ENCODE data around the gene TAF3.

TAF3 gene

DNA sequence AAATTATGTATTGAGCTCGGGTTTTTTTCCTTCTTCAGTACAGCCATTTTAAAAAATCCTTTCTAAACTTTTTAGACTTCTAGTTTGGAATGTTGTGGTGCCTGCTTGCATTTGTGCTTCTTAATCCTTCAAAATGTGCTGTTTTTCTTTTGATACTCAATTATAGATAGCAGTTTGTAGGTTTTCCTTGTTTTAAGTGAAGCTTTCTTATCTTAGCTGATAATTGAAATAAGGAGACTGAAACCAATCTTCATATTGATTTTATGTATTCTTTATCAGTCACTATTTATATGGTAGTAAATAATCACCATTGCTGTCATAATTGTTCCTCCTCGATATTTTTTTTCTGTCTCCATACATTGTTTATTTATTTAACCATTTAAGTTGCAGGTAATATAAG is 56.6 kb downstream of the TAF3 start:
- DNase-seq (ENCODE audit: low read depth in 1 of 2, low spot score in 1 of 2): no peak

DNA sequence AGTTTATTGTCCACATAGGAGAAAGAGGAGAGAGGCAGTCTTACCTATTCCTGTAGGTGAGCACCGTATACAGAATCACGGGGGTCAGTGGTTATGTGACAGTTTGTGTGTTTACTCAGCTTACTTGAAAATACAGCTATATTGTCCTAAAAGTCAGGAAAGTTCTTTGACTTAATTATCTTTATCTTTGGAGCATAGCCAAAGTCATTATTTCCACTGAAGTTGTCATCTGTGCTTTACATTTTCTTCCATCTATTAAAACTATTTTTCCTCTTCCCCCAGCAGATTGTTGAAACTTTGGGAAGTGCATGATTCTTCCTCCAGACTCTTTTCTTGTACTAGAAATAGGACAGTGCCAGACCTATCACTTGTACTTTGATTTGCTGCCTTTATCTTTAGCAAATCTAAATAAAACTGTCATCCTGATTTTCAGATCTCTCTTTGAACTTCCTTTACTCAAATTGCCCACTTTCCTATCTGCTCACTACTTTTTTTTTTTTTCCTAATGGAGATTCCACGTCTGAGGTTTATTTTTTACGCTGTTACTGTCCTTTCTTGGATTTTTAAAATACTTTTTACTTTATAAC is 58.3 kb downstream of the TAF3 start:
- DNase-seq (ENCODE audit: low read depth in 1 of 2, low spot score in 1 of 2): no peak

DNA sequence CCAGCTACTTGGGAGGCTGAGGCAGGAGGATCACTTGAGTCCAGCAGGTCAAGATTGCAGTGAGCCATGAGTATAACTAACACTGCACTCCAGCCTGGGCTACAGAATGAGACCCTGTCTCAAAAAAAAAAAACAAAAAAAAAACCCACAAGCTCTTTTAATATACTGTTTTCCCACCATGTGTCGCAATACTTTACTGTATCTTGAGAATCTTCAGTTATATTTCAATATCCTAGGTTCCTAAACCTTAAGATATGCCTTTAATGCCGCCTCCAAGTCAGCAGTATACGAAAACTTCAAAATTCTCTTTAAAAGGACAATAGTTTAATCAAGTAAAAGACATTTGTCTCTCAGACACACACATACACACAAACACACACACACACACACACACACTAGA is 62.8 kb downstream of the TAF3 start:
- no peak for DNase-seq (ENCODE audit: low read depth in 1 of 2, low spot score in 1 of 2)

DNA sequence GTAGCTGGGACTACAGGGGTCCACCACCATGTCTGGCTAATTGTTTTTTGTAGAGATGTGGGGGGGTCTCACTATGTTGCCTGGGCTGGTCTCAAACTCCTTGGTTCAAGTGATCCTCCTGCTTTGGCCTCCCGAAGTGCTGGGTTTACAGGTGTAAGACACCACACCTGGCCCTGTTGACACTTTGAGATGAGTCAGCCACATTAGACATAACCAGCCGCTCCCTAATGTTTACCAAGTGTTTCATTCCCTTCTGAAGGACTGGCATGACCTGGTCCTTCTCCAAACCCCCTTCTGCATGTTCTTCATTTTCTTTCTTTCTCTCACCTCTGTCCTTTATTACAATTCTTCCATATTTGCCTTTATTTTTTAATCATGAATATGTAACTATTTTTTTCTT is 67.8 kb downstream of the TAF3 start:
- DNase-seq (ENCODE audit: low read depth in 1 of 2, low spot score in 1 of 2): no peak

DNA sequence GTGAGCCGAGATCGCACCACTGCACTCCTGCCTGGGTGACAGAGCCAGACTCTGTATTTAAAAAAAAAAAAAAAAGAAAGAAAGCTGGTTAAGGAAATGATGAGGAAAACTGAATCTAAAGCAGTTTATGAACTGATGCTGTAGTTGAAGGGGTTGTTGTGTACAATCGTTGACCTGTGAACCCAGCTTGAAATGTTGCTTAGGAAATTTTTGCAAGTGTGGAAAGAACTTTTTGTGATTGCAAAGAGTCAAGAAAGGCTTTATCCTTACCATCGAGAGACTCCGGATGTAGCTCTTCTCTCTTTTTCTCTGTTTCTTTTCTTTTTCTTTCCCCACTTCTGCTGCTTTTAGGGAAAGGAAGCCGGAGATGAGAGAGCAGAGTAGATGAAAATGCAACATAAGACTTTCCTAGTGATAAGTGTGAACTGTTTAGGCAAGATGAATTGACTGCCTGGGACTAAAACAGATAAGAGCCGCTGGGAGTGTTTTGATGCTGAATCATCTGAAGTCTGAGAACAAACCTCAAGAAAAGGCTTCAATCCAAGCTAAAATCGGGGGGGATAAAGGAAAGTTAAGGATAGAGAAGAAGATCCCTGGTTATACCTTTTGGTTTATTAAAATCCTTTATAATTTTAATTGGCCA is 69.0 kb downstream of the TAF3 start:
- DNase-seq (ENCODE audit: low read depth in 1 of 2, low spot score in 1 of 2): no peak

DNA sequence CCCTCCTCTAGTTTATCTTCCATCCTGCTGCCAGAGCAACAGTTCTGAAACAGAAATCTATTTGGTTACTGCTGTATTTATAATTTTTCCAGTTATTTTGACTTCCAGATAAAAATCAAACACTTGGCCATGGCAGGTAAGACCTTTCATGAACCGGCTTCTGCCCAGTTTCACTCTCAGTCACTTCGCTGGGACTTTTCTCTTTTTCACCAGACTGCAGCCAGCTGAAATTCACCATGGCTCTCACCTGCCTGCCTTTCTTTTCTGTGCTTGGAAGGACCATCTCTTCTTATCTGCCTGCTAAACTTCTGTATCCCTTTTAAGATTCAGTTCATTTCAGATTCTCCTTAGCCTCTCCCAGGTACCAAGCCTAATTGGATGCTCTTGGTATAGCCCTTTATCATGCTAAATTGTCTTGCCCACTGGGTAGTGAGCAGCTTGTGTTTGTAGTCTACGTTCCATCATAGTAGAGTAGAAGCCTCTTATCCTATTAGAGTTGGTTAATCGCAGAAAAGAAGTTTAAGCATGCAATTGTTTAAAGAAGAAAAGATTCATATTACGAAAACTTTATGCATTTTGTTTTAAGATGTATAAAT is 71.7 kb downstream of the TAF3 start:
- no peak for DNase-seq (ENCODE audit: low read depth in 1 of 2, low spot score in 1 of 2)

DNA sequence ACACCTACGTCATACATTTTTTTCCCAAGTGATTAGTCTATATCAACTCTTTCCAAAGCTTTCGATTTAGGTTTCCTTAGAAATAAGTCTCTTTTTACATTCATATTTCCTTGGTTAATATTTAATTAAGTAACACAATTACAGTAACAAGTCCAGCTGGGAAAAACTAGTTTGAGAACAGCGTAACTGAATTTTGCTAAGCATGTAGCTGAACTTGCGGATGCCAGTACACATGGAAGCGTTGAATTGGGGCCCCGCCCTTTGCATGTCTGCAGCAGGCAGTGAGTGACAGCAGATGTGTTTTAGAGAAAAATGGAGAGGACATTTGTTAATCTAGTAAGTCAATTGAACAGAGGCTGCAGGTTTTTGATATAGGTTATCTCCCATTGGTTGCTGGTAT is 72.5 kb downstream of the TAF3 start:
- no peak for DNase-seq (ENCODE audit: low read depth in 1 of 2, low spot score in 1 of 2)

DNA sequence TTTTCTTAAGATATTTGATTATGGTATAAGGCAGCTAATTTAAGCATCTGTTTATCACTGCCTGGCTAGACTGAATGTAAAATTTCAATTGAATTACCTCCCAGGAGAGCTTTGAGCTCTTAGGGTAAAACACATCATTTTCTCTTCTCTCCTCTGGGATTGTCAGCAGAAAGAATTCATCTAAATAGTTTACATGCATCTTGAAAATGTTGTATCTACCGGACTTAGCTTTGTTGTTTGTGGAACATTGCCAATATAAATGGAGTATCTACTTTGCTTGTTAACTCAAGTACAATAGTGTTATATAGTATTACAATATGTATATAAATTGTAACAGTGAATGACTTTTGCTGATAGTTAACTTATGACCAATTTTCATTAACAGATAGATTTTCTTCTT is 73.3 kb downstream of the TAF3 start:
- no peak for DNase-seq (ENCODE audit: low read depth in 1 of 2, low spot score in 1 of 2)

DNA sequence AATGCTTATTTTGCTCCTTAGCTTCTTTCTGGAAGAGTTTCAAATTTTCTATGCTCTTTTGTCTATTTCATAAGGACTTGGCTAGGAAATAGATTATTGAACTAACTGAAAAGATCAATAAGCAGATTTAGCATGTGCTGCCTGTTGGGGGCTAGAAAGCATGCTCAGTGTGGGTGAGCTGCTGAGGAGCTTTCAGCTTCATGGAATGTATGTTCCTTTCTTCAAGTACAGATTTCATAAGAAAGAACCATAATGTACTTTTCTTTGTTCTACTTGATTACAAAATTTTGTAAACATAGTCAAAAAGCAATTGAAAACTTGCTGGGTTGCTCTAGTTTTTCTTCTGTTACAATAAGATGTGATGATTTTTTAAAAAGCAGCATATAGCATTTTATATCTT is 73.8 kb downstream of the TAF3 start:
- DNase-seq (ENCODE audit: low read depth in 1 of 2, low spot score in 1 of 2): no peak

DNA sequence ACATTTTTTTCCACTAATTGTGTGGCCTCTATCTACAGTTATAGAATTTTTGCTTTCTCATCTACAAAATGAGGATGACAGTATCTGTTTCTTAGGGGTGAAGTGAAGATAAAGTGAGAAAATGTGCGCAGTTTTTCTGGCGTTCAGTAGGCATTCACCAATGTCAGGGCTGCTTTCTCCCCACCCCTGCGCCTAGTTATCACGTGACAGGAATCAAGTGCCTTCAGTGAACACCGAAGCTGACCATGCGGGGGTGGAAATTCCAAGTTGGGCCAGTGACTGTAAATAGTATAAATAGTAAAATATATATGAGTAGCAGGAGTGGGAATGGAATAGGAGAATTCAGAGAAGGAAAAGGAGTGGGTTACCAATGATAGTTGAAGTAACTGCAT is 77.4 kb downstream of the TAF3 start:
- DNase-seq (ENCODE audit: low read depth in 1 of 2, low spot score in 1 of 2): no peak

DNA sequence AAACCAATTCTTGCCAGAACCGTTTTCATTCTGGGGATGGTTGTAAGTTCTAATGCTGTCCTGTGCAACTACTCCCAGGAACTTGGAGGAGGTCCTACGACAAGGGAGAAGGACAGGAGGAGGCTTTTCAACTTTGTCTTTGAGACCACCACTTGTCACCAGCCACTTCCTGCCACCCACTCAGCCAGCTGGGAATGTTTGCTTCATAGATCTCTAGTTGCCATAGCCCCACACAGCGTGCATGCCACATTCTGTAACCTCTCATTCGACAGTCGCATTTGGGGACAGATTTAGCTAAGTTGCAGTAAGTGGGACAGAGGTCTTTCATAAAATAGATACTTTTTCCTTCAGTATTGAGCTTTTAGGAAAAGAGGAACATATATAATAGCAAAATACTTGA is 78.0 kb downstream of the TAF3 start:
- DNase-seq (ENCODE audit: low read depth in 1 of 2, low spot score in 1 of 2): no peak

DNA sequence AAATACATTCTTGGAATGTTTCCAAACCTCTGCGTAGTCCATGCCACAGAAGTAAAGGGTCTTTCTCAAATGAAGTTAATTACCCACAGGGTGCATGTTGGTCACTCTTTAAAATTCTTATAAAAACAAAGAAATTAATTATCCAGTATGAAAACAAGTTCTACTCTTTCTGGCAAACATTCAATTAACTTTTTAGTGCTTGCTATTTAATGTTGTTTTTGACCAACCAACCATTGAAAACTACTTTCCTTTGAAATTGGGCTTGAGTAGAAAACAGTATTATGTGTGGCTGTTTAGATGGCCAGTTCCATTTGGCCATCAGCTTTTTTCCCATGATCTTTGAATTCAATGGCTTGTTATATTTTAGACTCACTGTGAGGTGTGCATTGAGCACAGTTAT is 83.0 kb downstream of the TAF3 start:
- DNase-seq (ENCODE audit: low read depth in 1 of 2, low spot score in 1 of 2): no peak

DNA sequence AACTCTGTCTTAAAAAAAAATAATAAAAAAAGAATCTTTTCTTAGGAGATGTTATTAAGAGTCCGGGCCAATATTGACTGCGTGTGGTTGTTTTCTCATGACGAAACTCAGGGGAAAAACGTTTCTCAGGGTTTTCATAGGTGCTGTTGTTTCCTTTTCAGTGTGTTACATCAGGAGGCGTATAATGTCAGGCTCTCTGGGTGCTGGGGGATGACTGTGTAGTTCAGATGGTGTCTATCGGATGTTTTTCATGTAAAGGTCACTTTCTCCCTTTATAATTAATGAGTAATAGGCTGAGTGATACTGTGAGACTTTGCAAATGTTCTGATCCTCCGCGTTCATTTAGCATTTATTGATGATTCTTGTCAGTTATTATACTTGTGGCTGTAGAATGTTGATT is 84.1 kb downstream of the TAF3 start:
- no peak for DNase-seq (ENCODE audit: low read depth in 1 of 2, low spot score in 1 of 2)

DNA sequence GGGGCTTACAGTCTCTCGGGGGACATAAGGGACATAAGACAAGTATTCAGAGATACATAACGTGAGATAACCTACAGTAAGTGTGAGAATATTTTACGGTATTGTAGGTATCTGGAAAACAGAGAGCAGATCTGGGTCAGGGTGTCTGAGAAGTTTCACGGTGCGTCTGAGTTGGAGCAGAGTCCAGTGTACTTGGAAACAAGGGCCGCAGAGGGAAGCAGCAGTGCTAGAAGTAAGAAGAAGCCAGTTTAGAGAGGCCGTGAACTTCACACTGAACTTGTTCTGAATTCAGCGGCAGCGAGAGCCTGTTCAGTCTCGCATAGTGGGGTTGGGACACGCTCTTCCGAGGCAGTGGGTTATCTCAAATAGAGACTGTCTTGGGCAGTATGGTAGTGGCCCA is 85.5 kb downstream of the TAF3 start:
- DNase-seq (ENCODE audit: low read depth in 1 of 2, low spot score in 1 of 2): no peak

DNA sequence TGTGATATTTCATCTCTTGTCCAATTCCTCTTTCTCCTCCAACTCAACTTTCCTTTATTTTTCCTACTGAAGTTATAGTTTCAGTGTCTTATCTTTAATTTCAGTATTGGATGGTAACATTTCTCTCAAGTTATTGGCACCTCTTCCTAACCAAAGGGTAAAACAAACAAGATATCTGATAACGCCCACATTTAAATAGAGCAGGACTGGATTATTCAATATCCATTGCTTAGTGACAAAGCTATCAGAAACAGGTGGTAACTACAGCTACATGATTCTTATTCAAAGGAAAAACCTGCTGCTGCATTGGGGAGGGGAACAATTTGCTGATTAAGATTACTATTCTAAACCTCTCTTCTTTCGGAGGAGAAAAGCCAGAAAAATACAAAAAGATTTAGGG is 87.8 kb downstream of the TAF3 start:
- no peak for DNase-seq (ENCODE audit: low read depth in 1 of 2, low spot score in 1 of 2)

DNA sequence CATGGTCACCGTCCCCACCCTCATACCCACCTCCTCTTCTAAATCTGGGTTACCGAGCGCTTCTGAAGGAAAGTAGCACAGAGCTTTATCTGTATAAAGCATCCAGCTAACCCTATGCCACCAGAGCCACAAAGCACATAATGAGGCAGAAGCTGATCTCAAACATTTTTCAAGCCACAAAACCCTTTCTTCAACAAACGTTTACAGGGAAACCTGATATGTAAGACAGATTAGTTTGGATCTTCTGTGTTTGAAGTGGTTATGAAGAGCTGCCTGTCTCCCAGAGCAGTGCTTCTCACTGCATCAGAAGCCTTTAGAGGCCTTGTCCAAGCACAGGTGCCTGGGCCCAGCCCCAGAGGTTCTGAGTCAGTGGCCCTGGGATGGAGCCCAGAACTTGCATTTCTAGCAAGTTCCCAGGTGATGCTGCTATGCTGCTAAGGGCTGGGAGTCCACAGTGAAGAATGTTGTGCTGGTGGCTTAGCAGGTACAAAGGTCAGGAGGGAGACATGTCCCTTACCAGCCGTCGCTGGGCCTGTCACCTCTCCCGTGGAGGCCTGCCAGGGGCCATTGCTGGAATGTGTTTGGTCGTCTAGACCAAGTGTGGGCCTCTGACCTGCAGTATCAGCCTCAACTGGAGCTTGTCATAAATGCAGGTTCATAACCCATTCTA is 90.4 kb downstream of the TAF3 start:
- no peak for DNase-seq (ENCODE audit: low read depth in 1 of 2, low spot score in 1 of 2)

DNA sequence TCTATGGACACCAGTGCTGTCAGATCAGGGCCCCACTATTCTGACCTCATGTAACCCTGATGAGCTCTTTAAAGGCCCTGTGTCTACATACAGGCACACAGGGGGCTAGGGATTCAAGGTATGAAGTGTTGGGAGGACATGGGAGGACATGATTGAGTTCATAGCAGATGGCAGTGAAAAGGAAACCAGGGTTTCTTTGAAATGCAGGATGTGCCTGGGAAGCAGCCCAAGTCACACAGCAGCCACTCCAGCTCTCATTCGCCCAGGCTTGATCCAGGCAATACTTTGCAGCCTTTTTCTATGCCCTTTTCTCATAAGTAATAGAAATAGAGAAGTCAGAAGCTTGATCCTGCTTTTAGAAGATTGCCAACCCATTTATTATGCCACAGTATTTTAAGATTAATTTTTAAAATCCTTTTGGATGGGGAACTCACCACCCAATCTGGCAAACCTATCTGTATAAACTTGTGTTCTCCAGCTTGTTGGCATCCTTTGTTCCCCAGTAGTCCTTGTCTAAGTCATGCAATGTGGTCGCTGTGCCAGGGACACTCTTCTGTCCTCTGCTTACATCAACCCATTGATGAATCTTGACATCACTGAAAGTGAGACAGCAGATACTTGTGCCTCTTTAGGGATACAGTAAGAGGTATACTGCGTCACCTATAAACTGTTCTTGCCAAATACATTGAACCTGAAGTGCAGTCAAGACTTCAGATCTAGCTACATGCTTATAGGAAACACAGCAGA is 95.0 kb downstream of the TAF3 start:
- DNase-seq (ENCODE audit: low read depth in 1 of 2, low spot score in 1 of 2): no peak

DNA sequence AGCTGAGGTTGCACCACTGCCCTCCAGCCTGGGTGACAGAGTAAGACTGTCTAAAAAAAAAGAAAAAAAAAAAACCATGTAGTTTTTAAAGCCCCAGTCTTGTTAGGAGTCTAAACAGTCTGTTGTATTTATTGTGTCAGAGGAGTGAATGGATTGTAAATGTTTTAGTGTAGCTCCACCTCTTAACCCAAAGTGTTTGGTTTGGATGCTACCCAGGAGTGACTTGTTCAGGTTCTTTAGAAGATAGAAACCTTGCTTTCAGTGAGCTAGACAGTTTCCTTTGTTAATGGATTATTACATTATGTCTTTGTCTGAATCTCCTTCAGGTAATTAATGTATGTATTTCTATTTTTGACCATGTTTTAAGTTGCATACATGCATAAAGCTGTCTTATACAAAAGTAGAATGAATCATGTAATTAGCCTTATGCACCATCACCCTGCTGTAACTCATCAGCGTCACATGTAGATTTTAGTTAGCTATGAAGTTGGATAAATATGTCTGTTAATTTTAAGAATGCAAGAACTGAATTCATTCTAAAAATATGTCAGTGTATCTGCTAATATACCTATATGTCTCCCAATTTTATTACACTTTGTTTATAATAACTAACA is 97.7 kb downstream of the TAF3 start:
- DNase-seq (ENCODE audit: low read depth in 1 of 2, low spot score in 1 of 2): no peak

DNA sequence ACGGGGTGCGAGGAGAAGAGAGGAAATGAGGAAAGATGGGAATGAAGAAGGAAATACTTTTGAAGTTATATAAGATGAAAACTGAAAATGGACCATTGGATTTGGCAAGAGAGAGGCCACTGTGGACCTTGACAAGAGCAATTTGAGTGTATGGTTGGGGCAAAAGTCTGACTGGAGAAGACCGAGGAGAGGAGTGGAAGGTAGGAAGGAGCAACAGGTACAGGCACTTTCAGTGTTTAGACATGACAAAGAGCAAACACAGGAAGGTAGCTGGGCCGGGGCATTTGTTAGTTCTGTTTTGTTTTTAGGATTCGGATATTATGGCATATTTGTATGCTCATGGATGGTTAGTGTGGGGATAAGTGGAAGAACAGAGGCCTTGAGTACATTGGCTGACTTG is 99.4 kb downstream of the TAF3 start:
- no peak for DNase-seq (ENCODE audit: low read depth in 1 of 2, low spot score in 1 of 2)

DNA sequence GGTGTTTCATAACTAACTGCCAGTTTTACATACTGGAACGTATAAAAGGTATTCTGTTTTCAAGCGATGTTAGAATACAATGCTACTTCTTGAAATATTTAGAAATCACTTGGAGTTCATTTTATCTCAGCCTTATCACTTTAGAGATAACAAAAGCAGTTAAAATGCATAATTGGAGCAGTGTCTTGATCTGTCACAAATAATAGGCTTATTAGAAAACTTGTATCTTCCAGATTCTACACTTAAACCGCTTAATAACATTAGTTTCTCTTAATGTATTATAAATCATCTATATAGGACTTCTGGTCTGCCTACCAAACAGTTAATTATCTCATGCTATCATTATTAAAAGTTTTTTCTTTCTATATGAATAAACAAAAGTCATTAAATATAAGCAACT is 104.4 kb downstream of the TAF3 start:
- DNase-seq (ENCODE audit: low read depth in 1 of 2, low spot score in 1 of 2): no peak

DNA sequence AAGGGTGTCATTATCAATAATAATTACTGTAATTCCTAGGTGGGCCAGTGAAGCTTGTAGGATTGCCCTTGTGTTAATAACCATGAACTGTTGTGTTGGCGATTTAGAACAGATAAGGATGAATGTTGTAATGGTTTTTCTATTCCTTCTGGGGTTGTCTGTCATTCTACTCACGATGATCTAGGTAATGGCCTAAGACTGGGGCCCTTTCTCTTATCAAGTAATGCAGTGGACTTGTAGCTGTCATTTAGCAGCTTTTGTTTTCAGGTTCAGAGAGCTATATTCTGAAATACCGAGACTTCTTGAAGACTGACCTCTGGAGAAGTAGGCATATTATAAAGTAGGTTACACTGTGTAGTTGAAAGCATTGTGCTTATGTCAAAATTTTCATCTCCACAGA is 110.2 kb downstream of the TAF3 start:
- no peak for DNase-seq (ENCODE audit: low read depth in 1 of 2, low spot score in 1 of 2)
